Activated CD4-positive, alpha-beta T cell treated with anti-CD3 and anti-CD28 coated beads, Interleukin-2, amount 10 ng/mL, durations not matched to agents 7 days and 5 days (primary cell): Measurements from ENCODE around the gene ARHGDIG. TPM values are rescaled to one million over a fixed set of nuclear protein-coding genes. Genes with fewer than 3 reads are reported as not detected.
"Not testable (repeated sequence)": the region's sequence is repeated elsewhere in the genome, so short reads cannot be mapped to it uniquely, and the experiment has no call there.

Experiments
- CTCF ChIA-PET: fragments of 350-600 bp; sonication (Branson Sonifier 250); formaldehyde crosslinking; loops from one replicate; lab custom pipeline; 2021; ENCODE audit warnings: antibody characterized with exemption; lab: Charles Lee
- POLR2A ChIA-PET: fragments of 350-600 bp; sonication (Branson Sonifier 250); formaldehyde crosslinking; loops from one replicate; lab custom pipeline; 2021; ENCODE audit warnings: antibody characterized with exemption; lab: Charles Lee
- DNase-seq: peaks from one replicate; pipeline ENCODE4 v3.0.0-alpha.2; 2020
- H3K27ac Mint-ChIP-seq: one replicate; pipeline ENCODE4 v1.8.0; 2021; ENCODE audit warnings: mild to moderate bottlenecking, moderate library complexity, mixed read lengths
- H3K27me3 Mint-ChIP-seq: one replicate; pipeline ENCODE4 v1.8.0; 2021; ENCODE audit warnings: mixed read lengths
- H3K36me3 Mint-ChIP-seq: one replicate; pipeline ENCODE4 v1.8.0; 2021; ENCODE audit warnings: low read depth, mixed read lengths
- H3K4me1 Mint-ChIP-seq: one replicate; pipeline ENCODE4 v1.8.0; 2021; ENCODE audit warnings: mixed read lengths
- H3K4me3 Mint-ChIP-seq: one replicate; pipeline ENCODE4 v1.8.0; 2021; ENCODE audit warnings: mild to moderate bottlenecking, moderate library complexity, mixed read lengths
- H3K9me3 Mint-ChIP-seq: one replicate; pipeline ENCODE4 v1.8.0; 2021; ENCODE audit warnings: mixed read lengths
- total RNA-seq, 2 experiments: library from RNA; stranded (reverse); gene quantifications; one replicate each; pipeline ENCODE4 v1.2.3, GENCODE V29; 2021

Gene ARHGDIG
- total RNA-seq, 2 experiments from 2014 or later, result not detected

DNA sequence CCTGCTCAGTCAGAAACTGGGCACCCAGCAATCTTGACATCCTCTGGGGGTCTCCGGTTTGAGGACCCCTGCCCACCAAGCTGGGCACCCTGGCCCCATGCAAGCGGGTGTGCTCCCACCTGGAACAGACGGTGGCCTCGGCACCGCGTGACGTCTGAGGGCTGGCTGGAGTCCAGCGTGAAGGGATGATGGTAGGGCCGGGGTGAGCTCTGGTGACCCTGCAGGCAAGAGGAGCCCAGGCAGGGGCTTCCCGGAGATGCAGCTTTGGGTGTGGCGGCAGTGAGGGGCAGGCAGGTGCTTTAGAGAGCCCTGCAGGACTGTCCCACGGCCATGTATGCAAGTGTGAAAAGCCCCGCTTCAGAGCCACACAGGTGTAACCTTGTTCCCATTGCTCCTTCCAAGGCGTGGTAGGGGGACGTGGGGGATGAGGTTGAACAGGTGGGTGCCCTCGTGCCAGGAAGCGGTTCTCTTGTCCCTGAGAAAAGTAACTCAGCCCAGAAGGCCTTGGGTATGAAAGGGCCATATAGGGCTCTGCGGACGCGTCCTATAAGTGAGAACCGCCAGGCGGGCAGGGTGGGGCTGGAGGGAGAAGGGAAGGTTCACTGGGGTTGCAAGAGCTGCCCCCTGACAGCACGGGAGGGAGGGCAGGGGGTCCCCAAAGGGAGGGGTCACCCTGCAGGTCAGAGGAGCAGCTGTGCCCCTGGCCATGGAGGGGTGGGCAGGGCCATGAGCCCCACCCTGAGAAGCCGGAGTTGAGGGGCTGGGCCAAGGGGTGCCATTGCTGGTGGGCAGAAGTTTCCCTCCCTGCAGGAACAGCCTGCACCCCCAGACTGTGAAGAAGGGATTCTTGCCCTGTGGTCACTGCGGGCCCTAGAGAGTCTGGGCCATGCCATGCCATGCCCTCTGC is 13.9 kb upstream of the ARHGDIG start:
- CTCF ChIA-PET, result no interaction called here
- no peaks in the 10 kb centered on the region for H3K4me1 Mint-ChIP-seq

GRCh38 chr16:267562-267961 is 12.8 kb upstream of the ARHGDIG start:
- CTCF ChIA-PET, H3K27me3 Mint-ChIP-seq, H3K27ac Mint-ChIP-seq, H3K9me3 Mint-ChIP-seq, H3K36me3 Mint-ChIP-seq, POLR2A ChIA-PET, H3K4me3 Mint-ChIP-seq, DNase-seq, H3K4me1 Mint-ChIP-seq: not testable (repeated sequence)

More for the DNA sequence above, 13.9 kb upstream of the ARHGDIG start:
- POLR2A ChIA-PET, result no interaction called here
- H3K4me3 Mint-ChIP-seq, result no peak overlapping the region
- peak overlapping the region; percentile 19 for H3K27ac Mint-ChIP-seq
- no peaks in the 10 kb centered on the region for H3K36me3 Mint-ChIP-seq
- no peak for DNase-seq
- peaks cover 5% of the 10 kb centered on the region for H3K9me3 Mint-ChIP-seq
- no peaks in the 10 kb centered on the region for H3K27me3 Mint-ChIP-seq

GRCh38 chr16:268141-269053 is 12.0 kb upstream of the ARHGDIG start:
- peaks cover 5% of the 10 kb centered on the region for H3K9me3 Mint-ChIP-seq
- no peak overlapping the region for H3K4me3 Mint-ChIP-seq
- CTCF ChIA-PET, result interaction anchor here (1.5 kb wide), 1 partner anchor 11 kb away, joined by 4 read pairs; no protein-coding TSS in a partner anchor
- POLR2A ChIA-PET, result no interaction called here
- H3K36me3 Mint-ChIP-seq, result no peaks in the 10 kb centered on the region
- DNase-seq, result no peak
- peaks cover 2% of the 10 kb centered on the region for H3K27me3 Mint-ChIP-seq
- no peak overlapping the region for H3K27ac Mint-ChIP-seq
- no peaks in the 10 kb centered on the region for H3K4me1 Mint-ChIP-seq

- Mint-ChIP-seq H3K9me3 (peaks cover 5% of the 10 kb centered on the region), H3K27ac (peak overlapping the region; percentile 25), H3K4me3 (no peak overlapping the region), H3K36me3 (no peaks in the 10 kb centered on the region), H3K4me1 (no peaks in the 10 kb centered on the region), H3K27me3 (peaks cover 2% of the 10 kb centered on the region)
- CTCF ChIA-PET, result interaction anchor here (1.5 kb wide), 1 partner anchor 10 kb away, joined by 4 read pairs; no protein-coding TSS in a partner anchor
- POLR2A ChIA-PET, result no interaction called here
- DNase-seq, result no peak
Measured at GRCh38 chr16:269061-269796, 11.2 kb upstream of the ARHGDIG start.

DNA sequence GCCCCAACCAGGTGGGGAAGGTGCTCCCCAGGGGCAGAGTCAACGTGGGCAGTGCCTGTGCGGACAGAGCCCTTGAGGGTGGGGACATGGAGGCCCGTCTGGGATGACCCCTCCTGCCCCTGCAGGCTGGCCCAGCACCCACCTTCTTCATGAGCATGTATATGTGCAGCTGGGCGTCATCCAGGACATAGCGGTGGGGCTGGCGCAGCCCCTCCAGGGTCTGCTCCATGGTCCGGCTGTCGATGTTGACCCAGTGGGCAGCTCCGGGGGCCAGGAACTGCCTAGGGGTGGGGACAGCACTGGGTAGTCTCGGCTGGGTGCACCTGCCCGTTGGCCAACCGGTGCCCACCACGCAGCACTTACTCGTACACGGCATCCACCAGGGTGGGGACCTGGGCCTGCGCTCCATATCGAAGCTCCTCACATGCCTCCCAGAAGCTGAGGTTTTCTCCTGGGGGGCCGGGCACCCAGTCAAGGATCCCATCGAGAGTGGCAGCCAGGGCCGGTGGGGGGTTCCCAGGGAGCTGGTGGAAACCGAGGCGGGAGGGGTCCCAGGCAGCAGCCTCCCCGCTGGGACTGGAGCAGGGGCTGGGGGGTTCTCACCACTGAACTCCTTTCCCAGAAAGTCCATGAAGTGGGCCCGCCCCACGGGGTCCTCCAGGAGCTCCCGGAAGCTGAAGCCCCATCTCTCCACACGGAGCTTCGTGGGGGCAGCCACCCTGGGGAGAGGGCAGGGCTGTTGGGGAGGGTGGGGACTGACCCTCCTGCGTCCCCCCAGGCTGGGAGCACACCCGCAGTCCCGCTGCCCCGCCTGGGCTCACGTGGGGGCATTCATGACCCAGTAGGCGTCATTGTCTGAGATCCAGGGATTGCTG is 9.8 kb upstream of the ARHGDIG start:
- ChIA-PET CTCF (interaction anchor here (1.2 kb wide), 1 partner anchor 27 kb away, joined by 3 read pairs; no protein-coding TSS in a partner anchor), POLR2A (no interaction called here)
- H3K27ac Mint-ChIP-seq, result no peak overlapping the region
- DNase-seq, result no peak
- peaks cover 3% of the 10 kb centered on the region for H3K4me1 Mint-ChIP-seq
- H3K4me3 Mint-ChIP-seq, result no peak overlapping the region
- H3K27me3 Mint-ChIP-seq, result peaks cover 9% of the 10 kb centered on the region
- peaks cover 5% of the 10 kb centered on the region for H3K9me3 Mint-ChIP-seq
- no peaks in the 10 kb centered on the region for H3K36me3 Mint-ChIP-seq

DNA sequence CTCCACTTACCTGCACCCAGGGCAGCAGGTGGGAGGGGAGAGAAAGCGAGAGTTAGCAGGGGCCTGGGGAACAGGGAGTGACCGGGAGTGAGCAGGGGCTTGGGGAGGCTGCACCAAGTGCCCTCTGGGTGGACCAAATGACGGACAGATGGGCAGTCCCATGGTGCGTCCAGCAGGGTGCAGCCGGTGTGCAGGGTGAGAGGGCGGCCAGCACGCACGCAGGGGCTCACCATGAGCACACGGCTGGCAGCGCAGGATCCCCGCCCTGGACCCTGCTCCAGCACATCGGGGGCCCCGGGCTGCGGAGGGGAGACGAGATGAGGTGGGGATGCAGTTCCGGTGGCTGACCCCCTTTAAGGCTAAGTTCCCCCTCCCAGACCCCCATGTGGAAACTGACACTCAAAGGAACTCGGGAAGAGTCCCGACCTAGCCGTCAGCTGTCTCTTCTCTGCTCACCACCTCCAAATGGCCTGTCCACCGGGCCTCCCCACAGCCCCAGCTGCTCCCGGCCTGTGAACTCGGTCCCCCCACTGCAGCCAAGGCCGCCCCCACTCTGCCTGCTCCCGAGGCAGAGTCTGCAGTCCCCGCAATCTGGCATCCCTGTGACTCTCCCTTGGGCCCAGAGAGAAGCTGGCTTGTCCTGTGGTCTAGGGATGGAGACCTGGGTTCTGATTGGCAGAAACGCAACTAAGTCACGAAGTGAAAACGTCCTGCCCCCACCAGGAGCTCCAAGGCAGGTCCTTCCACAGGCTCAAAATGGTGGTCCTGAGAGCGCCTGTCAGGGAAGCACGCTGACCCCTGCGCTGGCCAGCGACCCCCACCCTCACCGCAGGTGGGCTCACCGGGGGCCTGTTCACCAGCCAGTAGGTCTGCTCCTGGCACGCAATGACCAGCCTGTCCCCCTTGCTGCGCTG is 7.5 kb upstream of the ARHGDIG start:
- CTCF ChIA-PET, result no interaction called here
- no peak overlapping the region for H3K27ac Mint-ChIP-seq
- H3K36me3 Mint-ChIP-seq, result no peaks in the 10 kb centered on the region
- peaks cover 2% of the 10 kb centered on the region for H3K9me3 Mint-ChIP-seq
- DNase-seq, result no peak
- no peak overlapping the region for H3K4me3 Mint-ChIP-seq
- POLR2A ChIA-PET, result no interaction called here
- H3K27me3 Mint-ChIP-seq, result peaks cover 23% of the 10 kb centered on the region
- peaks cover 5% of the 10 kb centered on the region for H3K4me1 Mint-ChIP-seq

GRCh38 chr16:273547-274421 is 6.6 kb upstream of the ARHGDIG start:
- Mint-ChIP-seq H3K27ac (no peak overlapping the region), H3K4me1 (peaks cover 5% of the 10 kb centered on the region), H3K9me3 (no peaks in the 10 kb centered on the region), H3K27me3 (peaks cover 28% of the 10 kb centered on the region), H3K4me3 (no peak overlapping the region), H3K36me3 (no peaks in the 10 kb centered on the region)
- ChIA-PET CTCF (no interaction called here), POLR2A (no interaction called here)
- DNase-seq, result no peak

GRCh38 chr16:275041-275641 is 5.2 kb upstream of the ARHGDIG start:
- peaks cover 36% of the 10 kb centered on the region for H3K27me3 Mint-ChIP-seq
- H3K27ac Mint-ChIP-seq, result no peak overlapping the region
- CTCF ChIA-PET, result interaction anchor here (0.6 kb wide), 1 partner anchor 34 kb away, joined by 4 read pairs; no protein-coding TSS in a partner anchor
- POLR2A ChIA-PET, result no interaction called here
- peaks cover 8% of the 10 kb centered on the region for H3K4me1 Mint-ChIP-seq
- H3K9me3 Mint-ChIP-seq, result no peaks in the 10 kb centered on the region
- no peaks in the 10 kb centered on the region for H3K36me3 Mint-ChIP-seq
- H3K4me3 Mint-ChIP-seq, result no peak overlapping the region
- DNase-seq, result no peak

DNA sequence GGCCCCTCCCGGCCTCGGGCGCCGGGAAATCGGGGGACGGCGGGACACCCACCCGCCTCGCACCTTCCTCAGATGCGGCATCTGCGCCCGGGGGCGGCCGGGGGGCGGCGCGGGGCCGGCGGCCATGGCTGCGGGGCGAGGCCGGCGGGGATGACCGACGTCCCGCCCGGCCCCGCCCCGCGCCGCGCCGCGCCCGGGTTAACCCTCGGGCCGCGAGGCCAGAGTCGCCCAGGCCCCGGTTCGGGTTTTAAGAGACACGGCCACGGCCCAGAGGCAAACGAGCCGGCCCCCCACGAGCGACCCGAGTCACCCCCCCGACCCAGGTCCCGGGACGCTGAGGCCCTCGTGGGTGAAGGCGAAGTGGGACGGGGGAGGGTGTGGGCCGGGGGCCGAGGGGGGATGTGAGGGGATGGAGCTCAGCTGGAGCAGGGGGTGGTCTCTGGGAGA is 4.6 kb upstream of the ARHGDIG start, which contains the start of gene RGS11:
Gene RGS11 (minus strand): TSS at position 159 of the 447 bp plus-strand sequence. CDS start 33 bp downstream, at position 126.
- Mint-ChIP-seq H3K36me3 (no peaks in the 10 kb centered on the region), H3K4me1 (peaks cover 8% of the 10 kb centered on the region), H3K9me3 (no peaks in the 10 kb centered on the region), H3K27ac (no peak within 1 kb of the TSS), H3K4me3 (no peak within 1 kb of the TSS), H3K27me3 (peaks cover 36% of the 10 kb centered on the region)
- POLR2A ChIA-PET, result no interaction called here
- DNase-seq, result no peak
- CTCF ChIA-PET, result no interaction called here
